NT2/D1 (cell line): Measurements from ENCODE around the gene ALG13.

Experiments
- DNase-seq: peaks from one replicate; pipeline ENCODE4 v3.0.0-alpha.2; 2011; ENCODE audit warnings: low read depth, low spot score
- H3K27me3 ChIP-seq: 2 replicates; pipeline ENCODE4 v1.6.0; 2011; ENCODE audit warnings: mild to moderate bottlenecking; ENCODE audit not compliant: insufficient read length, insufficient read depth
- H3K36me3 ChIP-seq: 2 replicates; pipeline ENCODE4 v1.6.1; 2011; ENCODE audit warnings: mild to moderate bottlenecking, low read length, mixed read lengths; ENCODE audit not compliant: insufficient read depth, insufficient read length
- H3K4me1 ChIP-seq: 2 replicates; pipeline ENCODE4 v1.5.1; 2011; ENCODE audit not compliant: insufficient read depth, insufficient read length
- H3K4me3 ChIP-seq: 2 replicates; pipeline ENCODE4 v1.5.1; 2011; ENCODE audit warnings: low read depth; ENCODE audit not compliant: insufficient read length
- H3K9ac ChIP-seq: 2 replicates; pipeline ENCODE4 v1.6.0; 2011; ENCODE audit warnings: low read depth; ENCODE audit not compliant: insufficient read length
- H3K9me3 ChIP-seq: 2 replicates; pipeline ENCODE4 v1.5.1; 2011; ENCODE audit warnings: mild to moderate bottlenecking, low read length; ENCODE audit not compliant: insufficient read depth
- SUZ12 ChIP-seq: IDR thresholded peaks from 2 replicates; pipeline ENCODE4 v1.6.1; 2011; ENCODE audit not compliant: insufficient read length, insufficient read depth; ENCODE audit errors: extremely low read depth
- YY1 ChIP-seq: IDR thresholded peaks from 2 replicates; pipeline ENCODE4 v1.6.1; 2011; ENCODE audit not compliant: insufficient read length, insufficient read depth
- ZNF274 ChIP-seq: IDR thresholded peaks from 2 replicates; pipeline ENCODE4 v1.6.1; 2011; ENCODE audit warnings: mild to moderate bottlenecking, low read depth, low read length

The ALG13 gene

DNA sequence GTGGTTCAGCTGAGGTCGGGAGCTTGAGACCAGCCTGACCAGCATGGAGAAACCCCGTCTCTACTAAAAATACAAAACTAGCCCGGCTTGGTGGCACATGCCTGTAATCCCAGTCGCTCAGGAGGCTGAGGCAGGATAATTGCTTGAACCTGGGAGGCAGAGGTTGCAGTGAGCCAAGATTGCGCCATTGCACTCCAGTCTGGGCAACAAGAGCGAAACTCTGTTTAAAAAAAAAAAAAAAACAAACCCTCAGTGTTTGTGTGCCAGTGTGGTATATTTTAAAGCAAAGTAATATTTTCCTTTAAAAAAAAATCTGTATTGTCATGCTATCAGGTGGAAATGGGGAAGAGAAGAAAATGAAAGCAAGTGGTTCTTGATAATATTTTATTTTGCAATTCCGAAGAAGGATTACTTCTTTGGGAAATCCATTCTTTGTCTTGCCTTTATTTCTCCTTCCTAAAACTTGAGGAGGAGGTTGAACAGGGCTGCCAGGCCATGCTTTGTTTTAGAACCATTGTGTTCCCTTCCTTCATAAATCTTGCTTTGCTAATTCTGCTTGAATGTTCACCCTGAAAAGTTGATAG is 14.4 kb downstream of the ALG13 start:
- Histone ChIP-seq H3K9me3 (no peaks in the 10 kb centered on the region), H3K27me3 (no peaks in the 10 kb centered on the region), H3K4me3 (no peak overlapping the region), H3K4me1 (no peaks in the 10 kb centered on the region), H3K36me3 (peaks cover 20% of the 10 kb centered on the region), H3K9ac (no peak overlapping the region)
- DNase-seq: no peak
- TF ChIP-seq YY1 (no peak), ZNF274 (no peak), SUZ12 (no peak)

- Histone ChIP-seq H3K9me3 (no peaks in the 10 kb centered on the region), H3K4me1 (no peaks in the 10 kb centered on the region), H3K27me3 (no peaks in the 10 kb centered on the region), H3K4me3 (no peak overlapping the region), H3K9ac (no peak overlapping the region), H3K36me3 (peaks cover 7% of the 10 kb centered on the region)
- no peak for DNase-seq
- no peak for TF ChIP-seq SUZ12
- no peak for TF ChIP-seq ZNF274
- no peak for TF ChIP-seq YY1
Measured at GRCh38 chrX:111719426-111720210, 38.6 kb downstream of the ALG13 start.

DNA sequence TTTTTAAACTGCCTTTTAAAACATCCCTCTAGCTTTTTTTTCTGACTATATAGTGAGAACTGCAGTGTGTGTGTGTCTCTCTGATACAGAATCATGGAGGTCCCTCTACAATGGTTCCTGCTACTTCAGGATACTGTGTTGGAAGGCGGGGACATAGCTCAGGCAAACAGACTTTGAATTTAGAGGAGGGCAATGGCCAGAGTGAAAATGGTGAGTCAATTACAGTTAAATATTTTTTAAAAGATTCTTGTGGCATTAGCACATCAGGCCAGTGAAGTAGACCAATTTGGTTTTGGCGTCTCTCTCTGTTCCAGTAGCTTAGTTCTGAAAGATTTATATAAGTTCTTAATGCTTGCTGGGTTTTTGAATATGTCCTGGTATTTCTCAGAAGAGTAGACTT is 47.1 kb downstream of the ALG13 start:
- DNase-seq: no peak
- H3K9ac ChIP-seq: no peak overlapping the region
- peaks cover 39% of the 10 kb centered on the region for H3K36me3 ChIP-seq
- no peaks in the 10 kb centered on the region for H3K4me1 ChIP-seq
- no peak for TF ChIP-seq SUZ12
- no peak for TF ChIP-seq ZNF274
- TF ChIP-seq YY1: no peak
- H3K27me3 ChIP-seq: no peaks in the 10 kb centered on the region
- H3K4me3 ChIP-seq: no peak overlapping the region
- no peaks in the 10 kb centered on the region for H3K9me3 ChIP-seq

DNA sequence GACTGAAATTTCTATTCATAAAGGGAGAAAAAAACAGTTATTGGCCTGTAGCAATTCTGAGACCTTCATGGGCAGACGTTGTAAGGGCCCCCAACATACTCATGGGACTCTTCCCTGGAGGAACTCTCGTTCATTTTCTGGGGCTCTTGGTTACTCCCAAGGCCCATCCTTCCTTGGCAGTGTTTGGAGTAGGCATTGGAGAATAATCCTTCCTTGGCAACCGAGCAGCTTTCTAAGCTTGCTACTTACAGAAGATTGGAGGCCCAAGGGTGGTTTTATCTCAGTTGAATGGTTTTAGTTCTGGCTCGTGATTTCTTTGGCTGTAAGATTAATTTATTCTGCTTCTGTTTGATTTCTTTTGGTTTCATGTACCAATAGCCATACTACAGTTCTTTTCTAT is 50.4 kb downstream of the ALG13 start:
- no peak overlapping the region for H3K4me3 ChIP-seq
- DNase-seq: no peak
- no peaks in the 10 kb centered on the region for H3K4me1 ChIP-seq
- H3K9ac ChIP-seq: no peak overlapping the region
- peaks cover 56% of the 10 kb centered on the region for H3K36me3 ChIP-seq
- TF ChIP-seq ZNF274: no peak
- TF ChIP-seq SUZ12: no peak
- no peak for TF ChIP-seq YY1
- H3K27me3 ChIP-seq: no peaks in the 10 kb centered on the region
- H3K9me3 ChIP-seq: no peaks in the 10 kb centered on the region

DNA sequence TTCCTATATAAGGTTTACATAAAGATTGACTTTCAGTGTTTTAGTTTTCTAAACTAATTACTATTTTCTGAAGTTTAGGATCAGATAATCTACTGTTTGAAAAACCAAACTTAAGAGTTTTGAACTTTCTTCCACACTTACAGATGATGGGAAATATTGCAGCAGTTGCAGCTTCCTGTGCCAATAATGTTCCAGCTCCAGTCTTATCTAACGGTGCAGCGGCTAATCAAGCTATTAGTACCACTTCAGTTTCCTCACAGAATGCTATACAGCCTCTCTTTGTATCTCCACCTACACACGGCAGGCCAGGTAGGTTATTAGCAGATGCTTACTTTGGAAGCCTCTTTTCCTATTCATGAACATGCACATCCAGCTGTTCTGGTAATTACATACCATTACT is 55.6 kb downstream of the ALG13 start:
- Histone ChIP-seq H3K9ac (no peak overlapping the region), H3K9me3 (no peaks in the 10 kb centered on the region), H3K36me3 (peaks cover 61% of the 10 kb centered on the region), H3K27me3 (no peaks in the 10 kb centered on the region), H3K4me3 (no peak overlapping the region), H3K4me1 (no peaks in the 10 kb centered on the region)
- TF ChIP-seq YY1: no peak
- no peak for TF ChIP-seq ZNF274
- TF ChIP-seq SUZ12: no peak
- DNase-seq: no peak

DNA sequence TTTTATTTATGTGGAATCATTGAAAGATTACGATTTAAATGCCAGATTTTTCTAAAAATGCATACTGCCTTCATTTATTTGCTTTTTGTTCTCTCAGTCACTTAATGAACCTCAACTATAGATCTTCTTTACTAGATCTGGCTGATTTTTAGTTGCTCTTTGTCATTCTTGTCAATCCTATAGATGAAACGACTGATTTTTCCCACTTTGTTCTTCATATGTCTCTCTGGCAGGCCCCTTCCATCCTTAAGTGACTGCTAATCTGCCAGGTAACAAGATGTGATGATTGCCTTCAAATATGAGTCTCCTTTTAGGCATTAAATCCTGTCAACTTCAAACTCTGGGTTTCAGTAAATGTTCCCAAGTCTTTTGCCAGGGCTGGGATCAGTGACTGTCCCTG is 61.0 kb downstream of the ALG13 start:
- H3K9ac ChIP-seq: no peak overlapping the region
- TF ChIP-seq YY1 (no peak), SUZ12 (no peak), ZNF274 (no peak)
- DNase-seq: no peak

GRCh38 chrX:111743316-111743715 is 62.3 kb downstream of the ALG13 start:
- DNase-seq: no peak
- Histone ChIP-seq H3K9ac (no peak overlapping the region), H3K4me1 (no peaks in the 10 kb centered on the region), H3K27me3 (no peaks in the 10 kb centered on the region), H3K4me3 (no peak overlapping the region), H3K9me3 (no peaks in the 10 kb centered on the region), H3K36me3 (peaks cover 31% of the 10 kb centered on the region)
- TF ChIP-seq YY1 (no peak), SUZ12 (no peak), ZNF274 (no peak)

More for the DNA sequence above, 61.0 kb downstream of the ALG13 start:
- no peaks in the 10 kb centered on the region for H3K4me1 ChIP-seq
- peaks cover 38% of the 10 kb centered on the region for H3K36me3 ChIP-seq
- no peaks in the 10 kb centered on the region for H3K9me3 ChIP-seq
- H3K27me3 ChIP-seq: no peaks in the 10 kb centered on the region
- no peak overlapping the region for H3K4me3 ChIP-seq
